Measurements from ENCODE around the gene TNFRSF17.

The TNFRSF17 gene

GRCh38 chr16:12000032-12000431 lies 35.0 kb downstream of the TNFRSF17 start:
- in situ Hi-C loops (cut with MboI; ENCODE audit: low sequenced_read_pairs) = no loop called here

DNA sequence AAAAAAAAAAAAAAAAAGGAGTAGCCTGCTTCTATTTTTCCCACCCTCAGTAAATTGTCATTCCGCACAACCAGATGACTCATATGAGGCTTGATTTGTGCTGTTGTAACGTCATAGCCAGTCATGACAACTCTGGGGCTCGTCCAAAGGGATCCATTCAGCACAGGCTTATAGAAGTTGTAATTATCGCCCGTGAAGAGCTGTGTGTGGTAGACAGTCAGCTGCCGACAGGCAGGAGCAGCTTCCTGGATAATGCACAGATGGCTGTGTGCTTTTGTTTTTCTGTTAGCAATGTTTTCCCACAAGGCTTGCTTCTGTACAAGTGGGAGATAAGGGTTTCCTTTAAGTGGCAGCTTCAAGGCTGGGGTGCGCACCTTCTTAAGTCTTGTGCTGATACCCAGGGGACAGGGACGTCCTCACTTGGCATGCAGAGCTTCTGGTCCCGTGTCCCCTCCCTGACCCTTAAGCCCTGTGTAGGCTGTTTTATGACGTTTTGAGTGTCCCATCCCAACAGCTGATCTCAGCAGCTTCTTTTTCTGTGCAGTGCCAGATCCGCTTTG lies 37.5 kb downstream of the TNFRSF17 start:
- in situ Hi-C loops (cut with MboI; ENCODE audit: low sequenced_read_pairs) = no loop called here

DNA sequence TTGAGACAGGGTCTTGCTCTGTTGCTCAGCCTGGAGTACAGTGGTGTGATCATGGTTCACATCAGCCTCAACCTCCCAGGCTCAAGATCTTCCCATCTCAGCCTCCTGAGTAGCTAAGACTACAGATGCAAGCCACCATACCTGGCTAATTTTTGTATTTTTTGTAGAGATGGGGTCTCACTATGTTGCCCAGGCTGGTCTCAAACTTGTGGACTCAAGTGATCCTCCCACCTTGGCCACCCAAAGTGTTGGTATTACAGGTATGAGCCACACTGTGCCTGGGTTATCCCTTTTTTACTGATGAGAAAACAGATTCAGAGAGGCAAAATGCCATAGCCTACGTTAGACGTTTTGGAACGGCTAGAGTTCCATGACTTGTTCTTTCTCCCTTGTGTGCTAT lies 41.6 kb downstream of the TNFRSF17 start:
- in situ Hi-C loops (cut with MboI; ENCODE audit: low sequenced_read_pairs) = no loop called here

DNA sequence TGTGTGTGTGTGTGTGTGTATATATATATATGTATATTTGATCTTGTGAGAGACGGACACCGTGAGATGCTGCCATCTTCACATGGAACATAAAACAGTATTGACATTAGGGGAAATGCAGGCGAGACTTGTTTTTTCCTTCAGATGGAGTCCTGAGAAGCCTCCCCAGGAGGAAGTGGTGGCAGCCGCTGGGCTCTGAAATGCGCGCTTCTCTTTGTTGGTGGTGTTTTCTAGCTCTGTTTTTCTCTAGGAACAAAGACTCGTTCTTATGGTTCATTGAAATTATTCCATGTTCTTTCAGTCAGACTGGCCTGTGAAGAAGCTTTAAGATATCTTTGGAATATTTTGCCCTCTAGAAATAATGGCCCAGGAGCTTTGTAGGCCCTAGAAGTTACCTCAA lies 44.5 kb downstream of the TNFRSF17 start:
- in situ Hi-C loops (cut with MboI; ENCODE audit: low sequenced_read_pairs) = no loop called here

DNA sequence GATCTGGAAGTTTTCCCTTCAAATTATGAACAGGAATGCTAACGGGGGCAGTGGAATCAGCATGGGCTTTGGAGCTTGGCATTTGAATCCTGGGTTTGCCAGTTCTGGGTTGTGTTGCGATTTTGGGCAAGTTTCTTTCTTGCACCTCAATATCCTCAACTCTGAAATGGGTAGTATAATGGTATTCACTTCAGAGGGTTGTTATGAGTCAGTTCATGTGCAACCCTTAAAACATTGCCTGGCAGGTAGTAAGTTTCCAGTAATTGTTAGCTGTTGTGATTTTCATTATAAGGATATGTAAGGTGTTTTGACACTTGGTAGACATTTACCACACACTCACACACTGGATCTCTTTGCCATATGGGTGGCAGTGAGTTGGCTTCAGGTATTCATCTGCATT lies 44.9 kb downstream of the TNFRSF17 start:
- in situ Hi-C loops (cut with MboI; ENCODE audit: low sequenced_read_pairs) = no loop called here

DNA sequence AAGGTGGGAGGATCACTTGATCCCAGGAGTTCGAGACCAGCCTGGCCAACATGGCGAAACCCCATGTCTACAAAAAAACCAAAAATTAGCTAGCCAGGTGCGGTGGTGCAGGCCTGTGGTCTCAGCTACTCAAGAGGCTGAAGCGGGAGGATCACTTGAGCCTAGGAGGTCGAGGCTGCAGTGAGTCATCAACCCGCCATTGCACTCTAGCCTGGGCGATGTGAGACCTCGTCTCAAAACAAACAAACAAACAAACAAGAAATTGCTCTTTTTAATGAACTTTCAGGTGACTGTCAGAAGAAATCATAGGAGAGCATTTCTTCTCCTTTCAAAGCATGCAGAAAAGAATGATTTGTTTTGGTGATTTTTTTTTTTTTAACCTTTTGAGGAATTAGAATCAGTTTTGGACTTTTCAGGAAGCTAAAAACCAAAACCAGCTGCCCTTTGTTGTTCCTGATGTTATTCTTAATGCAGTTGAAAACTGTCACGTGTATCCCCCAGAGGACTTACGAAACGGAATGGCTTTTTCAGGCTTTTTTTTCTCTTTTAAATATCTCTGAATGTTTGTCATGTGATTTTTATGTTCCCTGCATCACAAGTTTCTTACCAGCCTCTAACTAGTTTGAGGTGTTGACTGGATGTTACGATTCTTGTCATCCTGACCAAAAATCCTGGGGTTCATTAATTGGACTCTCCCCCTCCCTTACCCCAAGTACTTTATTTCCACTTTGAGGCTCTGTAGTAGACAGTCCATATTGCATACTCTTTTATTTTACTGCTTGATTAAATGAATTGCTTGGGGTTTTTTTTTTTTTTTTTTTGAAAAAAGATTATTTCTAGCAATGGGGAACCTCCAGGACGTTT lies 45.6 kb downstream of the TNFRSF17 start:
- in situ Hi-C loops (cut with MboI; ENCODE audit: low sequenced_read_pairs) = no loop called here

DNA sequence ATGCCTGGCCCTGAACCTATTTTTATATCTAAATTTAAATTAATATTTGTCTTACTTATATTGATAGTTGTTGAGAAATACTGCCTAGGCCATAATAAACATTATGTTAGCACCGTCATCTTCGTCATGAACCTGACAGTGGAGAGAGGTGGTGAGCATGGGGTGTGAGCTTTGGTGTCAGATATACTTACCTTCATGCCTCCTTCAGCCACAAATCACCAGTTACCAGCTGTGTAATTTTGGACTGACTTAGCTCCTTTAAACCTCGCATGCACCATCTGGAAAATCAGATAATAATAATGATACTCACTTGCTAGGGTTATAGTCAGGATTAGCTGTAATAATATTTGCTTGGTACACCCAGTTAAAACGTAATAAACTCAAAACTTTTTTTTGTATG lies 46.6 kb downstream of the TNFRSF17 start:
- in situ Hi-C loops (cut with MboI; ENCODE audit: low sequenced_read_pairs) = no loop called here

- in situ Hi-C loops (cut with MboI; ENCODE audit: low sequenced_read_pairs) = no loop called here
Observed at GRCh38 chr16:12016291-12016947, 51.4 kb downstream of the TNFRSF17 start.

DNA sequence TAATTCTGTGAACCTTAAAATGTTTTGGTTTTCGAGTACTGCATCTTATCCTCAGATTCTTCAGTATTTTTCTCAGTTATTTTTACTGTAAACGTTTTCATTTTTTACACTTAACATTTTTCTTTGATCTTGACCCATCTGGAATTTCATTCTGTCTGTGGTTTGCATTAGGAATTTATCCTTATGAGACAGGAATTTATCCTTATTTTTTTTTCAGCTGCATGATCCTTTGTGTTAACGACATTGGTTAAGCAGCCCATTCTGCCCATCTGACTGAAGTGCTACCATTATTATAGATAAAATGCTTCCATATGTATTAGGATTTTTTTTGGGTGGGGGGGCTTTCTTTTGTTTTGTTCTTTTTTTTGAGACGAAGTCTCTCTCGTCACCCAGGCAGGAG lies 52.5 kb downstream of the TNFRSF17 start:
- in situ Hi-C loops (cut with MboI; ENCODE audit: low sequenced_read_pairs) = no loop called here
